ENCODE measurements around the gene PTEN.

Gene PTEN

GRCh38 chr10:87940210-87940609 is 76.8 kb downstream of the PTEN start:
- Histone ChIP-seq H3F3A (ENCODE audit: low read depth) (no peaks in the 10 kb centered on the region), H3K36me3 (ENCODE audit: insufficient read depth, low read length) (peaks cover 30% of the 10 kb centered on the region; the same call in 1 of the 2 replicates), H3K4me1 (ENCODE audit: insufficient read depth, low read length, poor library complexity, severe bottlenecking) (no peaks in the 10 kb centered on the region), H3K79me2 (ENCODE audit: insufficient read depth, low read length) (peaks cover 43% of the 10 kb centered on the region; the same call in 1 of the 2 replicates), H3K9me2 (replicated peaks; ENCODE audit: low read depth, low read length) (no peaks in the 10 kb centered on the region), H3K4me2 (ENCODE audit: low read depth, low read length, poor library complexity, severe bottlenecking) (no peak overlapping the region), H3K4me3 (ENCODE audit: low read length, poor library complexity, severe bottlenecking) (no peak overlapping the region), H3K27me3 (ENCODE audit: insufficient read depth, low read length, poor library complexity, severe bottlenecking) (no peaks in the 10 kb centered on the region), H4K20me1 (ENCODE audit: insufficient read depth, low read length, poor library complexity, severe bottlenecking) (no peaks in the 10 kb centered on the region), H3K9ac (ENCODE audit: low read depth, low read length, poor library complexity, severe bottlenecking) (no peak overlapping the region), H2AFZ (ENCODE audit: low read length) (no peak overlapping the region), H3K9me3 (ENCODE audit: insufficient read depth, low read depth, low read length) (no peaks in the 10 kb centered on the region)
- no peak for TF ChIP-seq CTCF (conservative IDR thresholded peaks at IDR 0.05; ENCODE audit: low read length)
- TF ChIP-seq EZH2phosphoT487 (IDR thresholded peaks at IDR 0.05; ENCODE audit: borderline replicate concordance) = no peak

- Histone ChIP-seq H3K4me2 (ENCODE audit: low read depth, low read length, poor library complexity, severe bottlenecking) (no peak overlapping the region), H3K9me3 (ENCODE audit: insufficient read depth, low read depth, low read length) (no peaks in the 10 kb centered on the region), H3K36me3 (ENCODE audit: insufficient read depth, low read length) (peaks cover 14% of the 10 kb centered on the region; the same call in 1 of the 2 replicates), H3K9ac (ENCODE audit: low read depth, low read length, poor library complexity, severe bottlenecking) (no peak overlapping the region), H3K9me2 (replicated peaks; ENCODE audit: low read depth, low read length) (no peaks in the 10 kb centered on the region), H3F3A (ENCODE audit: low read depth) (no peaks in the 10 kb centered on the region), H2AFZ (ENCODE audit: low read length) (no peak overlapping the region), H3K79me2 (ENCODE audit: insufficient read depth, low read length) (peaks cover 19% of the 10 kb centered on the region; the same call in 1 of the 2 replicates), H3K27me3 (ENCODE audit: insufficient read depth, low read length, poor library complexity, severe bottlenecking) (no peaks in the 10 kb centered on the region), H3K4me1 (ENCODE audit: insufficient read depth, low read length, poor library complexity, severe bottlenecking) (no peaks in the 10 kb centered on the region), H4K20me1 (ENCODE audit: insufficient read depth, low read length, poor library complexity, severe bottlenecking) (no peaks in the 10 kb centered on the region), H3K4me3 (ENCODE audit: low read length, poor library complexity, severe bottlenecking) (no peak overlapping the region)
- no peak for TF ChIP-seq CTCF (conservative IDR thresholded peaks at IDR 0.05; ENCODE audit: low read length)
- TF ChIP-seq EZH2phosphoT487 (IDR thresholded peaks at IDR 0.05; ENCODE audit: borderline replicate concordance) = no peak
Observed at GRCh38 chr10:87942884-87943527, 79.6 kb downstream of the PTEN start.

GRCh38 chr10:87945984-87946383 is 82.6 kb downstream of the PTEN start:
- Histone ChIP-seq H3F3A (ENCODE audit: low read depth) (no peaks in the 10 kb centered on the region), H3K9ac (ENCODE audit: low read depth, low read length, poor library complexity, severe bottlenecking) (no peak overlapping the region), H3K79me2 (ENCODE audit: insufficient read depth, low read length) (peaks cover 8% of the 10 kb centered on the region; the same call in 1 of the 2 replicates), H3K4me2 (ENCODE audit: low read depth, low read length, poor library complexity, severe bottlenecking) (no peak overlapping the region), H4K20me1 (ENCODE audit: insufficient read depth, low read length, poor library complexity, severe bottlenecking) (no peaks in the 10 kb centered on the region), H3K4me1 (ENCODE audit: insufficient read depth, low read length, poor library complexity, severe bottlenecking) (no peaks in the 10 kb centered on the region), H3K9me3 (ENCODE audit: insufficient read depth, low read depth, low read length) (no peaks in the 10 kb centered on the region), H3K9me2 (replicated peaks; ENCODE audit: low read depth, low read length) (no peaks in the 10 kb centered on the region), H3K36me3 (ENCODE audit: insufficient read depth, low read length) (peaks cover 14% of the 10 kb centered on the region; the same call in 1 of the 2 replicates), H3K4me3 (ENCODE audit: low read length, poor library complexity, severe bottlenecking) (no peak overlapping the region), H3K27me3 (ENCODE audit: insufficient read depth, low read length, poor library complexity, severe bottlenecking) (no peaks in the 10 kb centered on the region), H2AFZ (ENCODE audit: low read length) (no peak overlapping the region)
- TF ChIP-seq CTCF (conservative IDR thresholded peaks at IDR 0.05; ENCODE audit: low read length) (no peak), EZH2phosphoT487 (IDR thresholded peaks at IDR 0.05; ENCODE audit: borderline replicate concordance) (no peak)
